Sigmoid colon (tissue), 7 donors: ENCODE results near the gene SLC22A4. TPM values are rescaled to one million over a fixed set of nuclear protein-coding genes. Genes with fewer than 3 reads are reported as not detected.

Experiments
- DNase-seq: peaks from one replicate; pipeline ENCODE4 v3.0.0-alpha.2; 2019
- H3K27ac ChIP-seq, 4 donors: fragments of 200-600 bp; sonication (generic); one replicate each; pipeline ENCODE4 v1.5.1; 2016 to 2019; ENCODE audit warnings: mild to moderate bottlenecking in 1 of 4
- H3K27me3 ChIP-seq, 3 donors: fragments of 200-600 bp; sonication (generic); one replicate each; pipeline ENCODE4 v1.5.1; 2019; ENCODE audit warnings: mild to moderate bottlenecking in 1 of 3
- H3K36me3 ChIP-seq, 4 donors: fragments of 200-600 bp; sonication (generic); one replicate each; pipeline ENCODE4 v1.5.1; 2016 to 2019
- H3K4me1 ChIP-seq, 4 donors: fragments of 200-600 bp; sonication (generic); one replicate each; pipeline ENCODE4 v1.5.1; 2017 to 2019
- H3K4me3 ChIP-seq, 4 donors: fragments of 200-600 bp; sonication (generic); one replicate each; pipeline ENCODE4 v1.5.1; 2017 to 2019; ENCODE audit warnings: mild to moderate bottlenecking in 2 of 4, moderate library complexity in 1 of 4
- H3K9me3 ChIP-seq, 4 donors: fragments of 200-600 bp in 3 of 4; sonication (generic) in 3 of 4; one replicate each; pipeline versions ENCODE4 v1.5.1 to v1.6.1; 2013 to 2019
- CTCF ChIP-seq, 4 experiments: fragments of 450-650 bp in 3 of 4; fragments of 200-600 bp in 1 of 4; IDR thresholded peaks; one replicate each; pipeline ENCODE4 v1.5.1; 2016 to 2019; ENCODE audit warnings: antibody characterized with exemption in 4 of 4, mild to moderate bottlenecking in 3 of 4, moderate library complexity in 2 of 4
- EP300 ChIP-seq, 4 donors: sonication (generic); formaldehyde crosslinking; IDR thresholded peaks; one replicate each; pipeline ENCODE4 v1.6.1; 2017; ENCODE audit warnings: antibody characterized with exemption in 4 of 4
- POLR2A ChIP-seq, 2 donors: fragments of 450-650 bp; IDR thresholded peaks; one replicate each; pipeline ENCODE4 v1.6.1; 2016; ENCODE audit warnings: antibody characterized with exemption in 2 of 2, mild to moderate bottlenecking in 2 of 2, moderate library complexity in 2 of 2
- POLR2AphosphoS5 ChIP-seq, 4 donors: sonication (generic); formaldehyde crosslinking; IDR thresholded peaks; one replicate each; pipeline ENCODE4 v1.6.1; 2017; ENCODE audit warnings: antibody characterized with exemption in 4 of 4
- WGBS, 2 donors: extraction: QIAGEN DNeasy Blood & Tissue Kit; methylation state at CpG; one replicate each; pipeline ENCODE4 v1.1.7; 2013; 5-methylcytosine and 5-hydroxymethylcytosine counted together
- intact Hi-C: fragments of 100-400 bp; cut with DNase I; formaldehyde crosslinking; loops from one replicate; pipeline ENCODE4 v1.15.1; 2023
- polyA plus RNA-seq, 3 donors: library from polyadenylated mRNA; stranded (reverse); fragments of 200-250 nt; gene quantifications; one replicate each; pipeline ENCODE4 v1.2.3, GENCODE V29; 2013
- total RNA-seq, 4 donors: library from RNA; depleted of rRNA; stranded (reverse); fragments of >200 nt; gene quantifications; one replicate each; pipeline ENCODE4 v1.1.0, GENCODE V29; 2016
- donor health status: healthy with polysubstance abuse.
- donor health status: Bipolar disorder and iron deficiency.
- donor health status: healthy.

The SLC22A4 gene
- total and polyA plus RNA-seq, 7 donors = 0.49 to 3.4 (median 0.83) TPM

- no peaks in the 10 kb centered on the region for H3K9me3 ChIP-seq
- DNase-seq = no peak
- intact Hi-C loops = no loop called here
- H3K4me3 ChIP-seq = no peak overlapping the region
- no peaks in the 10 kb centered on the region for H3K27me3 ChIP-seq
- WGBS, 2 donors = 27 to 75% methylated on average over 4 of the region's 4 CpGs
- no peak overlapping the region for H3K27ac ChIP-seq
- H3K4me1 ChIP-seq = no peaks in the 10 kb centered on the region
- H3K36me3 ChIP-seq = peaks cover 0 to 28% (median 0%) of the 10 kb centered on the region in 4 donors
- no peak for TF ChIP-seq POLR2AphosphoS5 (IDR thresholded peaks at IDR 0.05)
- TF ChIP-seq POLR2A (IDR thresholded peaks at IDR 0.05) = no peak
- TF ChIP-seq EP300 (IDR thresholded peaks at IDR 0.05) = no peak
- no peak for TF ChIP-seq CTCF (IDR thresholded peaks at IDR 0.05)
Observed at GRCh38 chr5:132325691-132326090, 31.5 kb downstream of the SLC22A4 start.

DNA sequence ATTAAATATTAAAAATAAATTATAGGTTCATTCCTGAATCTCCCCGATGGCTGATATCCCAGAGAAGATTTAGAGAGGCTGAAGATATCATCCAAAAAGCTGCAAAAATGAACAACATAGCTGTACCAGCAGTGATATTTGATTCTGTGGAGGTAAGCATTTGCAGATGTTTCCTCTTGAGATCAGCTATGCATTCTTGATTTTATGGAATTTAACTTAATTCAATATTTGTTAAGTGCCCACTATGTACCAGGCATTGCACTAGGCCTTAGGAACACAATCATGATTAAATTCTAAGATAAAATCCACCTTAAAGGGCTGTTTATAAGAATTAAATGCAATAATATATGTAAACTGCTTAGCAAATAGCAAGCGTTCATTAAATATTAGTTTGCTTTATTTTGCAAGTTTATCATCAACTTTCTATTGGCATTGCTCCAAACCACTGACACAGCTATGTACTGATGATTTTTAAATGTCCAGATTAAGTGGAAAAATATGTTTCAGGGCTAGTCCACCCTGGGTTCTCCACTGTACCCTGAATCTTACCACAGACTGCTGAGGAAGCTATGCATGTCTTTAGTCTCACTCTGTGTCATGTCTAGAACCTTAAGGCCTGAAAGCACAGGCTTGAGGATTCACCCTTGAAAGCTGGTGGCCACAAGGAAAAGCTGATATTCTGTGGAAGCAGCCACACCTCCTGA, 33.2 kb downstream of the SLC22A4 start:
- Histone ChIP-seq H3K27me3 (no peaks in the 10 kb centered on the region), H3K4me3 (no peak overlapping the region), H3K27ac (no peak overlapping the region), H3K9me3 (no peaks in the 10 kb centered on the region), H3K4me1 (no peaks in the 10 kb centered on the region), H3K36me3 (peaks cover 0 to 44% (median 5%) of the 10 kb centered on the region in 4 donors)
- no peak for DNase-seq
- TF ChIP-seq POLR2A (IDR thresholded peaks at IDR 0.05) = no peak
- TF ChIP-seq POLR2AphosphoS5 (IDR thresholded peaks at IDR 0.05) = no peak
- no peak for TF ChIP-seq CTCF (IDR thresholded peaks at IDR 0.05)
- no peak for TF ChIP-seq EP300 (IDR thresholded peaks at IDR 0.05)
- WGBS, 2 donors = 79 to 88% methylated on average over 2 of the region's 2 CpGs
- intact Hi-C loops = no loop called here

GRCh38 chr5:132334812-132335211, 40.6 kb downstream of the SLC22A4 start:
- H3K27ac ChIP-seq = no peak overlapping the region
- intact Hi-C loops = no loop called here
- H3K36me3 ChIP-seq = peaks cover 0 to 40% (median 5%) of the 10 kb centered on the region in 4 donors
- 74 to 76% methylated on average over 3 of the region's 3 CpGs for WGBS, 2 donors
- H3K4me1 ChIP-seq = no peaks in the 10 kb centered on the region
- no peaks in the 10 kb centered on the region for H3K27me3 ChIP-seq
- H3K9me3 ChIP-seq = no peaks in the 10 kb centered on the region
- TF ChIP-seq EP300 (IDR thresholded peaks at IDR 0.05) (no peak), POLR2AphosphoS5 (IDR thresholded peaks at IDR 0.05) (no peak)
- no peak overlapping the region for H3K4me3 ChIP-seq
- no peak for DNase-seq

GRCh38 chr5:132335402-132335801, 41.2 kb downstream of the SLC22A4 start:
- intact Hi-C loops = no loop called here
- Histone ChIP-seq H3K27me3 (no peaks in the 10 kb centered on the region), H3K9me3 (no peaks in the 10 kb centered on the region), H3K4me3 (no peak overlapping the region), H3K36me3 (peaks cover 0 to 36% (median 5%) of the 10 kb centered on the region in 4 donors), H3K27ac (no peak overlapping the region), H3K4me1 (no peaks in the 10 kb centered on the region)
- no peak for DNase-seq
- TF ChIP-seq CTCF (IDR thresholded peaks at IDR 0.05) = no peak
- no peak for TF ChIP-seq EP300 (IDR thresholded peaks at IDR 0.05)
- TF ChIP-seq POLR2A (IDR thresholded peaks at IDR 0.05) = no peak
- no peak for TF ChIP-seq POLR2AphosphoS5 (IDR thresholded peaks at IDR 0.05)

- TF ChIP-seq EP300 (IDR thresholded peaks at IDR 0.05) = no peak
- no peak for TF ChIP-seq CTCF (IDR thresholded peaks at IDR 0.05)
- TF ChIP-seq POLR2AphosphoS5 (IDR thresholded peaks at IDR 0.05) = no peak
- no peak for TF ChIP-seq POLR2A (IDR thresholded peaks at IDR 0.05)
- no peak for DNase-seq
- no peaks in the 10 kb centered on the region for H3K27me3 ChIP-seq
- intact Hi-C loops = no loop called here
- H3K9me3 ChIP-seq = no peaks in the 10 kb centered on the region
- H3K4me1 ChIP-seq = no peaks in the 10 kb centered on the region
- no peak overlapping the region for H3K4me3 ChIP-seq
- no peak overlapping the region for H3K27ac ChIP-seq
- peaks cover 0 to 14% (median 0%) of the 10 kb centered on the region in 4 donors for H3K36me3 ChIP-seq
Observed at GRCh38 chr5:132339502-132339901, 45.3 kb downstream of the SLC22A4 start.
